Esophagus muscularis mucosa (tissue), 4 donors: ENCODE data around the gene GFOD1.

Experiments used
- CTCF ChIP-seq, 3 experiments: fragments of 200-600 bp in 2 of 3; fragments of 450-650 bp in 1 of 3; sonication (generic) in 2 of 3; IDR thresholded peaks; one replicate each; pipeline ENCODE4 v1.5.1; 2017 to 2019; ENCODE audit warnings: antibody characterized with exemption in 3 of 3, mild to moderate bottlenecking in 2 of 3, moderate library complexity in 1 of 3
- EP300 ChIP-seq: sonication (generic); formaldehyde crosslinking; IDR thresholded peaks from one replicate; pipeline ENCODE4 v1.6.1; 2017; ENCODE audit warnings: antibody characterized with exemption
- POLR2A ChIP-seq: fragments of 450-650 bp; IDR thresholded peaks from one replicate; pipeline ENCODE4 v1.6.1; 2017; ENCODE audit warnings: antibody characterized with exemption, moderate library complexity, mild to moderate bottlenecking, low read depth

- TF ChIP-seq CTCF (IDR thresholded peaks at IDR 0.05) (no peak), POLR2A (no peak), EP300 (no peak)
These were observed 102.9 kb downstream of the GFOD1 start for GRCh38 chr6:13384506-13384905.
